SU-DHL-6 (cell line): ENCODE measurements around the gene GUCY1A2.

Source experiments
- H2AFZ ChIP-seq: fragments of 200-600 bp; sonication (generic); 2 replicates; pipeline ENCODE4 v1.6.1; 2014; ENCODE audit warnings: low read depth, mild to moderate bottlenecking, moderate library complexity, mixed read lengths, antibody characterized with exemption, low read length; ENCODE audit not compliant: severe bottlenecking
- H3F3A ChIP-seq: fragments of 200-600 bp; shearing (Covaris generic); 2 replicates; pipeline ENCODE4 v1.6.0; 2016; ENCODE audit warnings: antibody characterized with exemption, mild to moderate bottlenecking; ENCODE audit not compliant: insufficient read depth
- H3K27ac ChIP-seq: fragments of 200-600 bp; sonication (generic); 2 replicates; pipeline ENCODE4 v1.5.1; 2016; ENCODE audit warnings: low read depth, mild to moderate bottlenecking, low read length, moderate library complexity, mixed read lengths
- H3K27me3 ChIP-seq: fragments of 200-600 bp; sonication (generic), shearing (Covaris generic); 2 replicates; pipeline ENCODE4 v1.6.0; 2014; ENCODE audit warnings: mild to moderate bottlenecking, low read length
- H3K36me3 ChIP-seq: fragments of 200-600 bp; sonication (generic); 2 replicates; pipeline ENCODE4 v1.6.1; 2014; ENCODE audit warnings: mild to moderate bottlenecking, low read length, mixed read lengths
- H3K4me2 ChIP-seq: fragments of 300-600, 200-600 bp; shearing (Covaris generic), sonication (generic); 2 replicates; pipeline ENCODE4 v1.6.0; 2014; ENCODE audit warnings: low read length, low read depth, mild to moderate bottlenecking; ENCODE audit not compliant: poor library complexity, severe bottlenecking
- H3K4me3 ChIP-seq: fragments of 200-600 bp; sonication (generic); 2 replicates; pipeline ENCODE4 v1.5.1; 2014; ENCODE audit warnings: antibody characterized with exemption, low read length, mild to moderate bottlenecking, mixed read lengths; ENCODE audit not compliant: insufficient read depth, poor library complexity, severe bottlenecking
- H3K79me2 ChIP-seq: fragments of 200-600 bp; sonication (generic); 2 replicates; pipeline ENCODE4 v1.6.1; 2014; ENCODE audit warnings: mild to moderate bottlenecking, low read length, moderate library complexity; ENCODE audit not compliant: insufficient read depth
- H3K9ac ChIP-seq: fragments of 200-600 bp; sonication (generic); 2 replicates; pipeline ENCODE4 v1.7.0; 2014; ENCODE audit warnings: mild to moderate bottlenecking, low read length
- H3K9me2 ChIP-seq: fragments of 200-600 bp; sonication (generic); replicated peaks from 2 replicates; pipeline ENCODE4 v1.6.1; 2014; ENCODE audit warnings: low read length; ENCODE audit not compliant: insufficient read depth
- H3K9me3 ChIP-seq: fragments of 200-600 bp; sonication (generic); 2 replicates; pipeline ENCODE4 v1.6.1; 2014; ENCODE audit warnings: low read length, mixed read lengths; ENCODE audit not compliant: insufficient read depth
- H4K20me1 ChIP-seq: fragments of 200-600 bp; sonication (generic); 2 replicates; pipeline ENCODE4 v1.6.1; 2014; ENCODE audit warnings: low read depth, mild to moderate bottlenecking, antibody characterized with exemption, low read length, moderate library complexity, mixed read lengths
- CTCF ChIP-seq: fragments of 200-600 bp; sonication (generic); IDR thresholded peaks from one replicate; pipeline ENCODE4 v1.5.1; 2017; ENCODE audit warnings: antibody characterized with exemption, mild to moderate bottlenecking, low read length, moderate library complexity; ENCODE audit not compliant: insufficient read depth, poor library complexity, severe bottlenecking
- EZH2phosphoT487 ChIP-seq: fragments of 200-600 bp; sonication (generic), shearing (Covaris generic); conservative IDR thresholded peaks from 2 replicates; pipeline ENCODE4 v1.6.1; 2018; ENCODE audit warnings: mild to moderate bottlenecking, antibody characterized with exemption, low read length, moderate library complexity, mixed read lengths

The GUCY1A2 gene

GRCh38 chr11:106872246-106872645 lies 146.0 kb downstream of the GUCY1A2 start:
- no peaks in the 10 kb centered on the region for H3F3A ChIP-seq
- H3K79me2 ChIP-seq, result no peaks in the 10 kb centered on the region
- H3K27me3 ChIP-seq, result no peaks in the 10 kb centered on the region
- no peak overlapping the region for H3K9ac ChIP-seq
- no peak overlapping the region for H3K4me3 ChIP-seq
- no peaks in the 10 kb centered on the region for H4K20me1 ChIP-seq
- H3K9me3 ChIP-seq, result no peaks in the 10 kb centered on the region
- H3K9me2 ChIP-seq, result no peaks in the 10 kb centered on the region
- TF ChIP-seq CTCF (no peak), EZH2phosphoT487 (no peak)
- H3K4me2 ChIP-seq, result no peak overlapping the region
- no peak overlapping the region for H2AFZ ChIP-seq
- H3K36me3 ChIP-seq, result no peaks in the 10 kb centered on the region
- H3K27ac ChIP-seq, result no peak overlapping the region

- TF ChIP-seq EZH2phosphoT487 (no peak), CTCF (no peak)
- no peak overlapping the region for H3K9ac ChIP-seq
Measured at GRCh38 chr11:106858200-106858599, 160.1 kb downstream of the GUCY1A2 start.

GRCh38 chr11:106856566-106856965 lies 161.7 kb downstream of the GUCY1A2 start:
- Histone ChIP-seq H3K27me3 (no peaks in the 10 kb centered on the region), H4K20me1 (no peaks in the 10 kb centered on the region), H2AFZ (no peak overlapping the region), H3K79me2 (no peaks in the 10 kb centered on the region), H3F3A (no peaks in the 10 kb centered on the region), H3K36me3 (no peaks in the 10 kb centered on the region), H3K9ac (no peak overlapping the region), H3K9me3 (no peaks in the 10 kb centered on the region), H3K9me2 (no peaks in the 10 kb centered on the region), H3K27ac (no peak overlapping the region), H3K4me2 (no peak overlapping the region), H3K4me3 (no peak overlapping the region)
- no peak for TF ChIP-seq CTCF

More at GRCh38 chr11:106858200-106858599, 160.1 kb downstream of the GUCY1A2 start:
- H3K9me2 ChIP-seq, result no peaks in the 10 kb centered on the region
- no peak overlapping the region for H3K4me2 ChIP-seq
- H3K4me3 ChIP-seq, result no peak overlapping the region
- H3K27ac ChIP-seq, result no peak overlapping the region
- no peaks in the 10 kb centered on the region for H3K79me2 ChIP-seq
- H4K20me1 ChIP-seq, result no peaks in the 10 kb centered on the region
- H2AFZ ChIP-seq, result no peak overlapping the region
- no peaks in the 10 kb centered on the region for H3K9me3 ChIP-seq
- H3K27me3 ChIP-seq, result no peaks in the 10 kb centered on the region
- no peaks in the 10 kb centered on the region for H3F3A ChIP-seq
- no peaks in the 10 kb centered on the region for H3K36me3 ChIP-seq

GRCh38 chr11:106854429-106854828 lies 163.8 kb downstream of the GUCY1A2 start:
- no peak overlapping the region for H3K4me2 ChIP-seq
- no peak overlapping the region for H3K9ac ChIP-seq
- no peaks in the 10 kb centered on the region for H3K9me2 ChIP-seq
- H4K20me1 ChIP-seq, result no peaks in the 10 kb centered on the region
- no peak overlapping the region for H3K4me3 ChIP-seq
- H3K27me3 ChIP-seq, result no peaks in the 10 kb centered on the region
- H3K79me2 ChIP-seq, result no peaks in the 10 kb centered on the region
- H3K27ac ChIP-seq, result no peak overlapping the region
- TF ChIP-seq CTCF (no peak), EZH2phosphoT487 (no peak)
- H2AFZ ChIP-seq, result no peak overlapping the region
- H3K9me3 ChIP-seq, result no peaks in the 10 kb centered on the region
- no peaks in the 10 kb centered on the region for H3K36me3 ChIP-seq
- H3F3A ChIP-seq, result no peaks in the 10 kb centered on the region
